Stimulated activated CD4-positive, alpha-beta T cell treated with anti-CD3 and anti-CD28 coated beads, Interleukin-15, amount 100 ng/mL, for 1 hour (primary cell): Measurements from ENCODE around the gene TSPAN17.
"Not testable (repeated sequence)": the region's sequence is repeated elsewhere in the genome, so short reads cannot be mapped to it uniquely, and the experiment has no call there.

Source experiments
- DNase-seq, 2 donors: peaks; one replicate each; pipeline ENCODE4 v3.0.0-alpha.2; 2020; ENCODE audit warnings: low read depth in 1 of 2, low spot score in 1 of 2

TSPAN17 gene

DNA sequence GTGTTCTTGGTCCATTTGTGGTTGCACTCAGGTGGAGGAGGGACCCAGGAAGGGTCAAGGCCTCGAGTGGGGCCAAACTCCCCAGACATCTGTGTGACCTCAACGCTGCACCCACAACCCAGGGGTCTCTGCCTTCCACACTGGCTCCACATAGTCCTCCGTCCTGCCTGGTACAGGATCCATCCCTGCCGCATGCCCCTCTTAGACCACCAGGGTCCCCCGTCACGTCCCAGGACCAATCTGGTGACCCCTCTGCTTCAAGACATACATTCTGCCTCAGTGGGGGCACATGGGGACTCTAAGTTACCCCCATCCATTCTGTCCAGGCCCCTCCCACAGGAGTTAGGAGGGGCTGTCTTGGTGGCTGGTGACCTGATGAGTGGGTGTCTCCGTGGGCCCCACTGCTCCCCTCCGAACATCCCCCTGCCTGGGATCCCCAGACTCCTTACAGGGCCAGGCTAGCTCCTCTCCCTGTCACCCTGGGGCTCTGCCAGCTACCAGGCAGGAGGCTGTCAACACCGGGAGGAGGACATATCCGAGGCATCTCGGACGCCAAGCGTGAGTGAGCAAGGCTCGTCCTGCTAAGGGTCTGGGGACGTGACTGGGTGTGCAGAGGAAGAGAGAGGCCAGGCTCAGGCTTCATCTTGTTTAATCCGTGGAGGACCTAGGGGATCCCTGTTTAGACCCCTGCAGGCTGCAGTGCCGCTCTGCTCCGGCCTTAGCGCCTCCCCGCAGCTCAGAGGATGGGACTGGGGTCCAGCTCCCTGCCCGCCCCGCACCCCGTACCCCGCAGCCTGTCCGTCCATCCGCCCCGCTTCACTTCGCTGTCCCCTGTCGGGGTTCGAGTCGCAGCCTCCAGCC, 32.3 kb downstream of the TSPAN17 start:
- no peak for DNase-seq

DNA sequence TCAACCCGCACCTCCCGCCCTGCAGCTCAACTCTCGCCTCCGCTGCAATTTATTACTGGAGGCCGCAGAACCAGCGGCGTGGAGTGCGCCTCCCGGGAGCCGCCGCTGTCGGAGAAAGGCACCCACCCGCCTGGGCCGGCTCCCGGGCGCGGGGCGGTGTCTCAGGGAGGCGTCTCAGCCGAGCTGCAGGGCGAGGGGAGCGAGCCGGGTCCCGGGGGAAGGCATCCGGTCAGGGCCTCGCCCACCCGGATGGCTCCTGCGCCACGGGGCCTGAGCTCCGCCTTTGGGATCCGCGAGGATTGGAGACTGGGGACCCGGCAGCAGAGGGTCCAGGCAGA, 32.9 kb downstream of the TSPAN17 start:
- DNase-seq = no peak

DNA sequence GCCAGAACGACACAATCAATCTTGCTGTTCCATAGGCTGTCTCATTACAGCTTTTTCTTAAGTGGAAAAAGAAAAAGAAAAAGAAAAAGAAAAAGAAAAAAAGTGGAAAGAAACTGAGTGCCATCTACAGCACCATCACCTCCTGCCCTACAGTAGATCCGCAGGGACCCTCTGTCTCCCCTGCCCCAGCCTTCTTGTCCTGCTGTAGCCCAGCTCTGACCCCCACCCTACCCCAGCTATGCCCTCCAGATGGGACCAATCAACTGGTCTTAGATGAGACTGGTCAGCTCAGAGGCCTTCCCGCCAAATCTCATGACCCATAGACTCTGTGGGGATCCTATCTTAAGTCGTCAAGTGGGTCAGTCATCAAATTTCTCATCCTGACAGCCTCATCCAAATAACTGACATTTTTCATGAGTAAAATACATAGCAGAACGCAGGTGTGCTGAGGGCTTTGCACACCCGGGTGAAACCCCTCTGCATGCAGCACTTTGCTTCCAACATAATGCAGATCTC, 34.8 kb downstream of the TSPAN17 start:
- no peak for DNase-seq

- no peak for DNase-seq
Observed at GRCh38 chr5:176685010-176685409, 37.7 kb downstream of the TSPAN17 start.

GRCh38 chr5:176687247-176687646, 40.0 kb downstream of the TSPAN17 start:
- no peak for DNase-seq

- no peak for DNase-seq
Observed at GRCh38 chr5:176687881-176688280, 40.6 kb downstream of the TSPAN17 start.

GRCh38 chr5:176690911-176691310, 43.6 kb downstream of the TSPAN17 start:
- DNase-seq = no peak

- no peak for DNase-seq
Observed at GRCh38 chr5:176691524-176691923, 44.2 kb downstream of the TSPAN17 start.

GRCh38 chr5:176692326-176692725, 45.0 kb downstream of the TSPAN17 start:
- no peak for DNase-seq

- DNase-seq = no peak
Observed at GRCh38 chr5:176692839-176693476, 45.7 kb downstream of the TSPAN17 start.

DNA sequence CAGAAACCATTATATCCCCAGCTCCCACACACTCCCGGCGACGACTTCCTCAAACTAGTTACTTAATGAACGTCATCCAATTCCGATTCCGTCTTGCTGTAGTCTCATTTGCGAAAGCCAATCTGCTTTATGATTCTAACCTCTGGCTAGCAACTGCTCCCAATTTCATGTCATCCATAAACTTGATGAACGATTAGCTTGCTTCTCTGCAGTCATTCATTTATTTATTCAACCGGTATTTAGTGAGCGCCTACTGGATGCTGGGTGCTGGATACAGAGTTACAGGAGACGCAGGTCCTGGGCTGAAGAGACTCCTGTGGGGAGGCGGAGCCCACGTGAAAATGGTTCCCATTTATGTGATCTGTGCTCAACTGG, 46.2 kb downstream of the TSPAN17 start:
- DNase-seq = no peak

- no peak for DNase-seq
Observed at GRCh38 chr5:176694146-176694545, 46.9 kb downstream of the TSPAN17 start.

DNA sequence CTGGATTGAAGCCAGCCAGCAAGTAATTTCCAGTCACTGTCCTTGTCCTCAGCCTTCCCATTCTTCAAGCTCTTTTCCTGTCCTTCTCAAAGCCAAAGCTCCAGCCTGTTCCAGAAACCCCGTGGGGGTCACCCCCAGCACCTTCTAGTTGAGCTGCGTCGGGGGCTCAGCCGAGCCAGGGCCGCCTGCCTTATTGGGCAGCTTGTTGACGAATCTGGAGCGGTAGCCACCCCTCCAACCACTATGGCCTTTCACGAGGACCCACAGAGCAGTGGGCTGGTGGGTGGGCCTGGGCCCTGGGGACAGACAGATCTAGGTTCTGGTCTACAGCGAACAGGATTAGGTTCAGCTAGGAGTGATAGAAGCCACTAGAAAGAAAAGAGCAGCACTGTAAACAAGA, 47.3 kb downstream of the TSPAN17 start:
- no peak for DNase-seq

DNA sequence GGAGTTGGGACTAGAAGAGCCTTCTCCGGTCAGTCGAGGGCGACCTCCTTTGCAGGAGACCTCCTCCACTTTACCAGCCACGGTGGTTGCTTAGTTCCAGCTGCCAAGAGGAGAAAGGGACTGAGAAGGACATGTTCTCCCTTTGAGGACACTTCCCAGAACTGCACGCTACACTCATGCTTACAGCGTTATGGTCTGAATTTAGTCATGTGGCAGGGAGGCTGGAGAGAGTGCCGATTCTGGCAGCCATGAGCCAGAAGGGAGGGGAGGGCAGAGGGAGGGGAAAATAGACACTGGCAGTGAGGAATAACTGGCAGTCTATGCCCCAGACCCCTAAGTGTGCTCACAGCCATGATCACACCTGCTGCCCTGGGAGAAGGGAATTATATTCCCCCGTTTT, 47.8 kb downstream of the TSPAN17 start:
- no peak for DNase-seq

DNA sequence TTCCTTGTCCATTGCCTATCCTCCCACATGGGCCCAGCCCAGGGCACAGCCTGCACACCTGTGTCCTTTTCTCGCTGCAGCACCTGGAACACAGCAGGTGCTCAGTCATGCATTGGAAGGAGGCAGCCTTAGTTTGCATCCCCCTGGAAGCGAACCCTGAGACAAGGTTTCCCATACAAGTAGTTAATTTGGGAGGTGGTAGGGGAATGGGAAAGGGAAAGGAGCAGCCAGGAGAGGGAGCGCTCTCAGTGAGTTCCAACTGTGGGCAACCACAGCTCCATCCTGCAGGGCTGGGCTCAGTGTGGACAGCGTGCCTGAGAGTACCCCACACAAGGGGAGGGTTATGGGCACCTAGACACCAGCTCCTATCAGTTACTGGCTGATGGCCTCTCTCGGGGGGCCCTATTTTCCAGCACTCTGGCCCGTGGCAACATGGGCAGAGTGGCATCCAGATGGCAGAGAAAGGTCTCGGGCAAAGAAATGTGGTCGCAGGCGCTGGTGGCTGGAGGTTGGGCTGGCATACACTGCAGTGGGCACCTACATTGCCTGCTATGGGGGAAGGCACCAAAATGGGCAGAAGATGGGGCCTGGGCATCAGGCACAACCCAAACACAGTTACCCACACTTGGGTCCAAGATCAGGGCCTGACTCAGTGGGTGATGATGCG, 50.1 kb downstream of the TSPAN17 start:
- DNase-seq = no peak

GRCh38 chr5:176697934-176698538, 50.8 kb downstream of the TSPAN17 start:
- DNase-seq = no peak

DNA sequence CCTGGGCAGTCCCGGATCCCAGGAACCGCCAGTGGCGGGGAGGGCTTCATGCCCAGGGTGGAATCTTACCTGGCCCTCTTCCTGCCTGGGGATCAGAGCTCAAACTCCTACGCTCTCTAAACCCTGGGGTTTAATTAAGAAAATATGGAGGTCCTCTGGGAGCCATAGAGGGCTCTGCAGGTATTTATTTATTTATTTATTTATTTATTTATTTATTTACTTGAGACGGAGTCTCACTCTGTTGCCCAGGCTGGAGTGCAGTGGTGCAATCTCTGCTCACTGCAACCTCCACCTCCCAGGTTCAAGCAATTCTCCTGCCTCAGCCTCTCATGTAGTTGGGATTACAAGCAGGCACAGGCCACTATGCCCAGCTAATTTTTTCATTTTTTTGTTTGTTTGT, 52.2 kb downstream of the TSPAN17 start:
- DNase-seq = not testable (repeated sequence)

DNA sequence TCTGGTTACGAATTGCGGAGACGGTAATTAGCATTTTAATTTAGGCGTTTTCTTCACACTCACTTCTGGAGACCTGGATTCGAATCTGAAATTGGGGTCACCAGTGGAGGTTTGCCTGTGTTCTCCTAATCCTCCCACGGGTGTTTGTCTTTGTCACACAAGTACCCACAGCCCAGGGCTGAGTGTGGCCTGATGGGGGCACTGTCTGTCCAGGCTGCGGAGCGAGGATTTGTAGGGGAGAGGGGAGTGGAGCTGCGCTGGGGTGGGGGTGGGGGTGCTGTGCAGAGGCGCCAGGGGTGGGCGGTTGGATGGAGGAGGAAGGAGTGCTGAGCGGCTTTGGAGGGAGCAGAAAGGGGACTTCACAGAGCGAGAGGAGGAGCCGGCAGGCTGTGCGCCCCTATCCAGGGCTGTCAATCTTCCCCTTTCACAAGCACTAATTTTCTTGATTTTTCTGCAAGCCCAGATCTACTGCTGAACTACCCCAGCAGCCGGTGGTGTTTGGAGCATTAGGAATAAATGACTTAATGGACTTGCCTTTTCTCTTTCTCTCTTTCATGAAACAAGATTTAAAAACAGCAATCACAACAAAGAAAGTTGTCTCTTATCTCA, 53.1 kb downstream of the TSPAN17 start:
- no peak for DNase-seq

DNA sequence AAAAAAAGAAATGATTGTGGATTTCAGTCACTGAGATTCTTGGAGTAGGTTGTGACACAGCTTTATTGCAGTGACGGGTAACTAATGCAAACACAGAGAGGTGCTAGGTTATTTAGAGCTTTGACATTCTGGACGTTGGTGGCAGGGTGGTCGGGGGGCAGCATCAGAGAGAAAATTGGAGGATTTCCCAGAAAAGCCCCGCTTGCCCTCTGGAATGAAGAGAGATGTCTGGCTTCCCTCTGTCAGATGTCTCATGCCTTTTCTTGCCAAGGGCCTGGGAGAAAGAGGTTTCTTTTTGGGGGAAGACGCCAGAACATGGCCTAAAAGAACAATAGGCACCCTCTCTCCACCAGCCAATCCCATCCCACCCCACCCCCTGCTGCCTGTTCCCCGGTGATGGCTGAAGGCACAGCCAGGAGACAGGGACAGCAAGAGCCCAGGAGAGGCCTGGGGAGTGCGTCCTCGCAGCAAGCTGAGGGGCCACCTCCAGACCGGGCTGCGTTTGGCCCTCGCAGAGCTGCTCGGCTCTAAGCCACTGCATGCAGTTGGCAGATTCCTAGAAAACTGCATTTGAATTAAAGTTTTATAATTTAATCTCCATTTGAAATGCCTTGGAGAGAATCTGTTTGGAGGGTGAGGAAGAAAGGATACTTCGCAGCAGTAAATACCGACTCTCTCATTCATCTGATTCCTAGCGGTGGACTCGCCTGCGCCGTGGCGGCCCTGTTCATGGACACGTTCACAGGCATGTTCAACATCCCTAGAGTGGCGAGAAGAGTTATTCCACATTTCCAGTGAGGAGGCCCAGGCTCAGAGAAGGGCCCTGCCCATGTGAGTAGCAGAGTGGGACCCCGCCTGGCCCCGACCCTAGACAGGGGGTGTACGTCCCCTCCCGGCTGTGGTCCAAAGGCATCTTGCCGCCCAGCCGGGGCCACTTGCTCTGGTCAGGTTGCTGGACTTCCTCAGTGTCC, 55.7 kb downstream of the TSPAN17 start:
- DNase-seq = no peak

GRCh38 chr5:176703857-176704256, 56.6 kb downstream of the TSPAN17 start:
- no peak for DNase-seq
